ENCODE data around the gene HACL1.
"Not testable (repeated sequence)": the region's sequence is repeated elsewhere in the genome, so short reads cannot be mapped to it uniquely, and the experiment has no call there.

Gene HACL1

DNA sequence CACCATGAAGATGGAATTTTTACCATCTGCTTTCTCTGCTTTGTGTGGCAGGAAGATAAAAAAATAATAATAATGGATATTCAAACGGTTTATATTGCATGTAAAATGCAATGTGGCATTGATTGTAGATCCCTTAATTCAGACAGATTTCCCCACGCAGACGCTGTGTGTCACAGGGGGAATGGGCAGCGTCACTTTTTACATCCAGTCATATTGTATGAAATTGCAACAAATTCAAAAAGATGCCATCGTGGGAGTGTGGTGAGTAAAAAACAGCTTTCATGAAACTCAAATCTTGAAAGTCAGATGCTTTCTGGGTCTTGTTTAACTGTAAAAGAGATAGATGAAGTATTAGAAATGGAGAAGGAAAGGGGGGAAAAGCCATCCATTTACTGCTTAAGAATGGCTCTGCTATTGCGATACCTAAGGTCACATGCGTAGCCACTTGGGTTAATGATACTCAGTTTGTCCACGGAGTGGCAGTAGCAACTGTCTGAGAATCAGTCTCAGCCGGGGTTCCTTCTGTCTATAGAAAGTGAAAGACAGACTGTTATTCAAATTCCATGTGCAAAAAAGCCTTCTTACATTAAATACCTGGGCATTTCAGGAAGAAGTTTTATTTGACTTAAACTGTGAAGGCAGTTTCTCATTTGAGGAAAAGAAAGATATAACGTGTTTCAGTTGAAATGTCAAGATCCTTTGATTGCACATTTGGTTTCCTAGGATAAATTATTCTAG lies 28.7 kb upstream of the HACL1 start:
- H3K27ac ChIP-seq, result peak overlapping the region; percentile 68

DNA sequence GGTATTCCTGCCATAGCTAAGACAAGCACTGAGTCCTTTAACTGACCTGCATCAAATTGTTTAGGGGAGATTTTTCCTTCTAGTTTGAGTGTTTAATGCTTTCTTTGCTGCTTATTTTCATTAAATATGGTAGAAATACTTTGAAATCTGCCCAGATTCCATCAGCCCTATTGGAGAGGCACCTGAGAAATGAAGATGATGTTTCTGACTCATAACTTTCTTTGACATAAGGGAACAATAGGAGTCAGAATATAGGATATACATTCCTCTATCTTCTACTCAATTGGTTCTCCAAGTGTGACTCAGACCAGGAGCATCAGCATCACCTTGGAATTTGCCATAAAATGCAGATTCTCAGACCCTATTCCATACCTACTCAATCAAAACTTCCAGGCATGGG lies 27.6 kb upstream of the HACL1 start:
- H3K27ac ChIP-seq, result no peak overlapping the region

More for the DNA sequence above, 28.7 kb upstream of the HACL1 start:
- TF ChIP-seq, protein P1, sequence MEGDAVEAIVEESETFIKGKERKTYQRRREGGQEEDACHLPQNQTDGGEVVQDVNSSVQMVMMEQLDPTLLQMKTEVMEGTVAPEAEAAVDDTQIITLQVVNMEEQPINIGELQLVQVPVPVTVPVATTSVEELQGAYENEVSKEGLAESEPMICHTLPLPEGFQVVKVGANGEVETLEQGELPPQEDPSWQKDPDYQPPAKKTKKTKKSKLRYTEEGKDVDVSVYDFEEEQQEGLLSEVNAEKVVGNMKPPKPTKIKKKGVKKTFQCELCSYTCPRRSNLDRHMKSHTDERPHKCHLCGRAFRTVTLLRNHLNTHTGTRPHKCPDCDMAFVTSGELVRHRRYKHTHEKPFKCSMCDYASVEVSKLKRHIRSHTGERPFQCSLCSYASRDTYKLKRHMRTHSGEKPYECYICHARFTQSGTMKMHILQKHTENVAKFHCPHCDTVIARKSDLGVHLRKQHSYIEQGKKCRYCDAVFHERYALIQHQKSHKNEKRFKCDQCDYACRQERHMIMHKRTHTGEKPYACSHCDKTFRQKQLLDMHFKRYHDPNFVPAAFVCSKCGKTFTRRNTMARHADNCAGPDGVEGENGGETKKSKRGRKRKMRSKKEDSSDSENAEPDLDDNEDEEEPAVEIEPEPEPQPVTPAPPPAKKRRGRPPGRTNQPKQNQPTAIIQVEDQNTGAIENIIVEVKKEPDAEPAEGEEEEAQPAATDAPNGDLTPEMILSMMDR (IDR thresholded peaks at IDR 0.05), result peak; percentile 70
- TF ChIP-seq ZFX (IDR thresholded peaks at IDR 0.05; ENCODE audit: borderline replicate concordance), result no peak

DNA sequence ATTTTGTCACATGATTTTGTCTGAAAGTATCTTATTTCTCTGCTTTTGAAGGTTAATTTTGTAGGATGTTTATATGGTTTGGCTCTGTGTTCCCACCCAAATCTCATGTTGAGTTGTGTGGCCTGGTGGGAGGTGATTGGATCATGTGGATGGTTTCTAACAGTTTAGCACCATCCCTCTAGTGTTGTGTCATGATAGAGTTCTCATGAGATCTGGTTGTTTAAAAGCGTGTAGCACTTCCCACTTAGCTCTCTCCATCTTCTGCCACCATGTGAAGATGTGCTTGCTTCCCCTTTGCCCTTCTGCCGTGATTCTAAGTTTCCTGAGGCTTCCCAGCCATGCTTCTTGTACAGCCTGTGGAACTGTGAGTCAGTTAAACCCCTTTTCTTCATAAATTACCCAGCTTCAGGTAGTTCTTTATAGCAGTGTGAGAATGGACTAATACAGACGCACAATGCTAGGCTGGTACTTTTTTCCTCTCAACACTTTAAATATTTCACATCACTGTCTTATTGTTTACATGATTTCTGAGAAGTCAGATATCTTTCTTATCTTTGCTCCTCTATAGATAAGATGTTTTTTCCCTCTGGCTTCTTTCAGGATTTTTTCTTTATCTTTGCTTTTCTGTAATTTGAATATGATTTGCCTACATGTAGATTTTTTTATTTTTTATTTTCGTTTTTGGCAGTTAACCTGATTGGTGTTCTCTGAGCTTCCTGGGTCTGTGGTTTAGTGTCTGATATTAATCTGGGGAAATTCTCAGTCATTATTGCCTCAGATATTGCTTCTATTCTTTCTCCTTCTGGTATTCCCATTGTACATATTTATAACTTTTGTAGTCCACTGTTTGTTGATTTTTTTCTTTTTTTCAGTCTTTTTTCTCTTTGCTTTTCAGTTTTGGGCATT lies 22.4 kb upstream of the HACL1 start:
- no peak overlapping the region for H3K27ac ChIP-seq
- TF ChIP-seq ZFX (IDR thresholded peaks at IDR 0.05; ENCODE audit: borderline replicate concordance), result no peak
- TF ChIP-seq, protein P1 (IDR thresholded peaks at IDR 0.05), result no peak

More for the DNA sequence above, 27.6 kb upstream of the HACL1 start:
- TF ChIP-seq, protein P1 (IDR thresholded peaks at IDR 0.05), result no peak
- no peak for TF ChIP-seq ZFX (IDR thresholded peaks at IDR 0.05; ENCODE audit: borderline replicate concordance)

DNA sequence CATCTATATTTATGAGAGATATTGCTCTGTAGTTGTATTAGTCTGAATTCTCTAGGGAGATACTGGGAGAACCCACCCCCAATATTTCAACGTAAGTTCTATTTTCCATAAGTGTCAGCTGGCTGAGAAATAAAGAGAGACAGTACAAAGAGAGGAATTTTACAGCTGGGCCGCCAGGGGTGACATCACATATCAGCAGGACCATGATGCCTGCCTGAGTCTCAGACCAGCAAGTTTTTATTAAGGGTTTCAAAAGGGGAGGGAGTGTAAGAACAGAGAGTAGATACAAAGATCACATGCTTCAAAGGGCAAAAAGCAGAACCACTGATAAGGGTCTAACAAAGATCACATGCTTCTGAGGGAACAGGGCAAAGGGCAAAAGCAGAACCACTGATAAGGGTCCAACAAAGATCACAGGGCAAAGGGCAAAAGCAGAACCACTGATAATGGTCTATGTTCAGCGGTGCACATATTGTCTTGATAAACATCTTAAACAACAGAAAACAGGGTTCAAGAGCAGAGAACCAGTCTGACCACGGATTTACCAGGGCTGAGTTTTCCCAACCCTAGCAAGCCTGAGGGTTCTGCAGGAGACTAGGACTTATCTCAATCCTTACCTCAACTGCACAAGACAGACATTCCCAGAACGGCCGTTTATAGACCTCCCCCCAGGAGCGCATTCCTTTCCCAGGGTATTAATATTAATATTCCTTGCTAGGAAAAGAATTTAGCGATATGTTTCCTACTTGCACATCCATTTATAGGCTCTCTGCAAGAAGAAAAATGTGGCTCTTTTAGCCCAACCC lies 18.5 kb upstream of the HACL1 start:
- not testable (repeated sequence) for H3K27ac ChIP-seq

DNA sequence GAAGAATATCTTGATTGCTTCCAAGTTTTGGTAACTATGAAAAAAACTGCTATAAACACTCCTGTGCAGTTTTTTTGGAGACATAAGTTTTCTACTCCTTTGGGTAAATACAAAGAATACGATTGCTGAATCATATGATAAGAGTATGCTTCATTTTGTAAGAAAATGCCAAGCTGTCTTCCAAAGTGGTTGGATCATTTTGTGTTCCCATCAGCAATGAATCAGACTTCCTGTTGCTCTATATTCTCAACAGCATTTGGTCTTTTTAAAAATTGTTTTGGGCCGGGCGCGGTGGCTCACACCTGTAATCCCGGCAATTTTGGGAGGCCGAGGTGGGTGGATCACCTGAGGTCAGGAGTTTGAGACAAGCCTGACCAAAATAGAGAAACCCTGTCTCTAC lies 14.7 kb upstream of the HACL1 start:
- H3K27ac ChIP-seq, result no peak overlapping the region

DNA sequence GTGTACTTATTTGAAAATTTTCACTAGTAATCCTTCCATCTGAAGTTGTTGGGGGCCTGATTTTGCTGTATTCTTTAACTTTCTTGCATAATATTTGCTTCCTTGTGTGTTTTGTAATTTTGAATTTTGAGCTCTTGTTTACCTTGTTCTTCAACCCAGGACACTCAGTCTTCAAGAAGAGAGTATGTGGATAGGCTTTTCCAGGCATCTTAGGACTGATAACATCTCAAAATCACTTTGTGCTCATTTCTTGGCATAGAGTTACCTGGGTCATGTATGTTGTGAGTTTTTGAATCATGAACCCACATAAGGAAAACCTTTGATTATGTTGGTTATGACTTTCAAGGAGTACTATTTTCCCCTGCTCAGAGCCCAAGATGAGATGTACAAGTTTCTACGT lies 13.6 kb upstream of the HACL1 start:
- H3K27ac ChIP-seq, result 0 out of 2 replicates have a peak overlapping the region, but pooled peaks have one; percentile 21
- TF ChIP-seq ZFX (IDR thresholded peaks at IDR 0.05; ENCODE audit: borderline replicate concordance), result no peak
- TF ChIP-seq, protein P1 (IDR thresholded peaks at IDR 0.05), result no peak

More for the DNA sequence above, 14.7 kb upstream of the HACL1 start:
- TF ChIP-seq, protein P1 (IDR thresholded peaks at IDR 0.05), result no peak
- no peak for TF ChIP-seq ZFX (IDR thresholded peaks at IDR 0.05; ENCODE audit: borderline replicate concordance)

DNA sequence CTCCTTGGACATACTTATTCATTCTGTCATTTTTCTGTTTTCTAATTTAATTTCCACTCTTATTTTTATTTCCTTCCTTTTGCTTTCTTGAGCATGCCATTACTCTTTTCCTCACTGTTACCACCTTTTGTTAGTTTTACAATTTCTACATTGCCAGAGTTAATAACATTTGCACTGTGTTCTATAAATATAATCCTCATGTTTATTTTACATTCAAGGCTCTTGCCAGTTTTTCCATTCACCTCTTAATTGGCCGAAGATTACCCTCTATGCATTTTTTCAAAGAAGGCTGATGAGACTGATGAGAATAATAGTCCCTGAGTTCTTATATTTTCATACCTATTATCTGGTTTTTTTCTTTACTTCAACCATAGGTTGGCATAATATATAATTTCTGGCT lies 10.6 kb upstream of the HACL1 start:
- TF ChIP-seq, protein P1 (IDR thresholded peaks at IDR 0.05), result no peak
- no peak for TF ChIP-seq ZFX (IDR thresholded peaks at IDR 0.05; ENCODE audit: borderline replicate concordance)
- H3K27ac ChIP-seq, result peak overlapping the region; percentile 9; the same call in 1 of the 2 replicates

Data from 22Rv1 (cell line).